NCI-H446 (cell line): ENCODE data around the gene ARX.

ENCODE experiments used
- DNase-seq, 2 experiments: peaks; one replicate each; lab custom pipeline; 2025; lab: John Stamatoyannopoulos, UW

Gene ARX

DNA sequence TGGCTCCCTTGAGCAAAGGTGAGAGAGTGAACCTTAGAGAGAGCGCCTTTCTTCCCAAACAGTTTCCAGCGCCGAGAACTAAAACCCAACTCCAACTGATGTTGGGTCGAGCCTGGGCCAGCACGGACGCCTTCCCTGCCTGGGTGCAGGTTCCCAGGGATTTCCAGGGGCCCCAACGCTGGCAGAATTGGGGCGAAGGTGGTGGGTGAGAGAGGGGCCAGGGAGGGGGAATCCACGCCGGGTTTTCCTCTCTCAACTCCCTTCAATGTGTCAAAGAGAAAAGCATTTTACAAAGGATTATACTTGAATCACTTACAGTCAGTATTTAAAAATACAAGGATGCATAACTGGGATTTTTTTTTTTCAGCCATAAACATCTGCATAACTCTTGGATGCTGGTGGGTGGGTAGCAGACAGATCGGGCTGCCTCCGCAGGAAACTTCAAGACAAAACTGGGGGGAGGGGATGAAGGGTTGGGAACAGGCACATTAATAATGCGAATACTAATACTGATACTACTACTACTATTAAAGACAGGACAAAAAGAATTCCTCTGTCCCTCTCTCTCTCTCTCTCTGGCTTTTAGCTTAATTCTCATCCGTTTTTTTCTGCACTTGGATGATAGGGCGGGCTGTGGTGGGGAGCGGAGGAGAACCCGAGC is 1.3 kb upstream of the ARX start:
- DNase-seq: no peak

DNA sequence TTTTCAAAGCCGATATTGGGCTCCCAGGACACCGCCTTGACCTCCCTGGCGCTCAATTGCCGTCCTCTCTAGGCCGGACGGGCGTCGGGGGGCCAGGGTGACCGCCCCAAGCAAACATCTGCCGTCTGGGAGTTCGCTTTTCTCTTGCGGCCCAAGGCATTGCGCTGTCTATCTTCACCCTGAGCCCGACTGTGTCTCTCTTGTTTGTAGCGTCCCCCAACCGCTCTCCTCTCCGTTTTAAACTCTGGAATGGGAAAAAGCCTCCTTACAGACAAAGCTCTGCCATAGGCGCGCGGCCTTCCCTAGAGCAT is 551 bp upstream of the ARX start:
- no peak for DNase-seq

DNA sequence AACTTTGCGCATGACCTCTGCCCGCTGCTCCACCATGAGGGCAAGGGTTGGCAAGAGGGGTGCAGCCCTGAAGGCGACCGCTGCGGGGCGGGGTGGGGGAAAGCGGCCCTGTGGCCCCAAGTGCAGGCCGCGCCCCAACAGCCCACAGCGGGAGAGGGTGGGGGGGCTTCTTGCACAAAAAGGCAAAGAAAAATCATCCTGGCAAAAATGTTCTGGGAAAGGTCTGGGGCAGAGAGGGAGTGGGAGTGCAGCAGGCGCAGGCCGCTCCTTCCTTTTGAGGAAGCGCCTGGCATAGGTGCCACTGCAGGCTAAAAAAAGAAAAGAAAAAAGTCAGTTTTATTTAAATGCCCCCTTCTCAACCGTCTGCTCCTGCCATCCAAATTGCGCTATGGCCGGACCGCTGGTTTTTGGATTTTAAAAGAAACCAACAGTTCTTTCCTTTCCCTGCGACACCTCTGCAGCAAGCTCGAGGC is 1.4 kb downstream of the ARX start:
- no peak for DNase-seq

DNA sequence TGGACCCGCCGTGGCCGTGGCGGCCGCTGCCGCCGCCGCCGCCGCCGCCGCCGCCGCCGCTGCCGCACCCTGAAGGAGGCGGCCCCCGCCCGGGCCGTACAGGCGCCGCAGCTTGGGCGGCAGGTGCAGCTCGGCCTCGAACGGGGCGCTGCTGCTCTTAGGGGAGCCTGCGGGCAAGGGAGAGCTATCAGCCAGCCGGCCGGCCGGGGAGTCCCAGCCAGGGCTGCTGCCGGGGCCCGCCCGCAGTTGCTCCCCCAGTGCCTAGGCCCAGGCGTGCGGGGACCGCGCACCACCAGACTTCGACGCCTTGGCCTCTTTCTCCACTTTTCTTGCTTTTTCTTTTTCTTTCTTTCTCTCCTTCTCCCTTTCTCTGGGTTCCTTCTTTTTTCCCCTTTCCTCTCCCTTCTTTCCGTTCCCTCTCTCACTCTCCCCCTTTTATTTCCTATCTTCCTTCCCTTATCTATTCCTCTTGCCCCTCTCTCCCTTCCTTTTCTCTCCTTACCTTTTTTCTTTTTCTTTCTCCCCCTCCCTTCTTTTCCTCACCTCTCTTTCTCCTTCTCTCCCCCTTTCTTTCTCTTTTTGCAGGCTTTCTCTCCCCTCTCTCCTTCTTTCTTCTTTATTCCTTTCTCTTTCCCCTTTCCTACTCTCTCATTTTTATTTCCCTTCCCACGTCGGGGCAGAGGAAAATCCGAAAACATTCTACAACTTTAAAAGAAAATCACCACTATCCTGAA is 2.0 kb downstream of the ARX start:
- DNase-seq: no peak

DNA sequence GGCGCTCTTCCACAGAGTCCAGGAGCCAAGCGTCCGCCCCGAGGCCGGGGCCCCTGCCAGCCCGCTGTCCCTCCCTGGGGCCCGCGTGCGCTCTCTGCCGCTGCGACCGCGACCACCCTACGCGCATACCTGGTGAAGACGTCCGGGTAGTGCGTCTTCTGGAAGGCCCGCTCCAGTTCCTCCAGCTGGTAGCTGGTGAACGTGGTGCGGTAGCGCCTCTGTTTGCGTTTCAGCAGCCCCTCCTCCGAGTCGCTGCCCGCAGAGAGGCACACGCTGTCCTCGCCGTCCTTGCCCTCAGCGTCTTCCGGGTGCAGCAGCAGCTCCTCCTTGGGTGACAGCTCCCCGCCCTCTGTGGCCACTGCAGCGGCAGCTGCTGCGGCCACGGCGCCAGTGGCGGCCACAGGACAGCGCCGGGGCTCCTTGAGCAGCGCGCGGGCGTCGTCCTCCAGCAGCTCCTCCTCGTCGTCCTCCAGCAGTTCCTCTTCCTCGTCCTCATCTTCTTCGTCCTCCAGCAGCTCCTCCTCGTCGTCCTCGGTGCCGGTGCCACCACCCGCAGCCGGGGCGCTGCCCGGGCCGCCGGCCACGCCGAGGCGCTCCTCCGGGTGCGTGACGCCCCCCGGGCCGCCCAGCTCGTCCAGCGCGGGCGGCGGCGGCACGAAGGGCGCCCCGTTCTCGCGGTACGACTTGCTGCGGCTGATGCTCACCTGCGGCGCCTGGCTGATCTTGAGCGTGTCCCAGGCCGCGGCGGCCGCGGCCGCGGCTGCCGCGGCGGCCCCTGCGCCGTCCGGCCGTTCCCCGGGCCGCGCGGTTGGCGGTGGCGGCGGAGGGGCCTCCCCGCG is 2.8 kb downstream of the ARX start:
- DNase-seq: no peak

DNA sequence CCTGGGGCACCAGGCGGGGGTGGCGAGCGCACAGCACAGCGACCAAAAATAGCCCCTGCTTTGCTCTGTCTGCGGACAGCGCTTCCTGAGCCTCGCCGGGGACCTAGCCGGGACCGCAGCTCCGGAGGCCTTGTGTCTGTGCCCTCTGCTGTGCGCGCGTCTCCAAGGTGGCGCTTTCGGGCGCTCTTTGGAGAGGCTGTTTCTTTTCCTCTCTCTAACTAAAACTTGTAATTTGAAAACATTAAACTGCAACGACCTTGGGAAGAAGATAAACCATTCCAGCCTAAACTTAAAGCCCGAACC is 3.4 kb downstream of the ARX start:
- DNase-seq: no peak

DNA sequence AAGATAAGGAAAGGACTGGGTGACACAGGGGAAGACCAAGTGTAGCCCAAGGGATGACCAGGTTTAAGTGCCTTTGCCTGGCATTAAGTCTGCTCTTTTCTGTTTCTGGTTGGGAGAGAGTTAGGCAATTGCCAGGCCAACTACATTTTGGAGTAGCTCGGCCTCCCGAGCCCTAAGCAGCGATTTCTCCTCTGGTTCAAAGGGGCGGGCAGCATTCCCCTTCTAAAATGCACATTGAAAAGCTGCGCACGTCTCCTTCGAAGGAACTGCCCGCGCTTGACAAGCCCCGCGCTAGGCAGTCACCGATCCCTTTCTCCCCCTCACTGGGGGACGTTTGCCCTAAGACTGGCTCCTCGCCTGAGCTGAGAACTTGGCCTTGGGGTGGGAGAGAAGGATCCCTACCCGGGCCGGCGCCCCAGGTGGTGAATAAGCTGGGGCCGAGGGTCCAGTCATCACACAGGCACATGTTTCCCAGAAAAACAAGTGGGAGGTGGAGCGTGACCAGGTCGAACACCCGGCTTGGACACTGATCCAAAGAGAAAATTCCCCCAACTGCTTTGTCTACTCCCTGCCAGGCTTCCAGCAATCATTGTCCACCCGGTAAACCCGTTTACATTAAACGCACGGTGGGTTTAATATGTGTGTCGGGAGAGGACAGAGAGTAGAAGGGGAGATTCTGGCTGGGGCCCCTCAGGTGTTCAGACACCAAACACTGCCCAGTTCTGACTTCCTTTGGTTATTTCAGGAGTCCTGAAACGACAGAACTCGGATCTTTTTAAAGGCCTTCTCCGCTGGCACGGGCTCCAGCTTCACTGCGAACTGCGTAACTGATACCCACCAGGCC is 4.0 kb downstream of the ARX start:
- no peak for DNase-seq

DNA sequence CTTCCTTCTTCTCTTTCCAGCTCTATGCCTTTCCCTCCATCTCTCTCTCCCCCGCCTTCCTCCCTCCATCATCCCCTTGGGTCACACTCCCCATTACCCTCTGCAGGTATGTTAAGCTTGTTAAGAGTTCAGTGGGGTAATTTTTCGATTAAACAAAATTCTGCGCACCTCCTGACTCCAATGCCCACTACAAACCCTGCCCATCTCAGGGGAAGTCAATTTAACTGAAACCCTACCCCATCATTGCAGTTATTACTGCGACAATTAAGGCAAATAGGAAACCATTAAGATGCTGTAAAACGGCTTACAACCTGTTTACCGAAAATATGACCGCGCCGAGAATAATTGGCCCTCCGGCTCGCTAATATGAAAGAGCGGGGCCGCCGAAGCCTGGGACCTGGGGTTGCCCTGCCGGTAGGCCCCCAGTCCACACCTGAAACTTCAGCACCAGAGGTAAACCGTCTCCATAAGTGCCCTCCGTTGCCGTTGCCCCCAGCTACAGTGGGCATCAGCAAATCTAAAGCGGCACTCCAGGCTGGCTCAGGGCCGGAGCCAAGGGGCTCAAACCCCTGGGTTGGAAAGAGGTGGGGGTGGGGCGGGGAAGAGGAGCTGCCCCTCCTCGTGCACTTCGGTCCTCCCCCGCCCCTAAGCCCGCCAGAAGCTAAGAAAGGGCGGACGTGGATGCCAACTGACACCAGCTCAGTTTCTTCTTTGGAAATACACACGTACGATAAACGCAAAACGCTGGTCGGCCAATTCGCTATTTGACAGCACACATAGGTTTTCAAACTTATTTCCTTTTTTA is 4.8 kb downstream of the ARX start:
- DNase-seq: no peak

DNA sequence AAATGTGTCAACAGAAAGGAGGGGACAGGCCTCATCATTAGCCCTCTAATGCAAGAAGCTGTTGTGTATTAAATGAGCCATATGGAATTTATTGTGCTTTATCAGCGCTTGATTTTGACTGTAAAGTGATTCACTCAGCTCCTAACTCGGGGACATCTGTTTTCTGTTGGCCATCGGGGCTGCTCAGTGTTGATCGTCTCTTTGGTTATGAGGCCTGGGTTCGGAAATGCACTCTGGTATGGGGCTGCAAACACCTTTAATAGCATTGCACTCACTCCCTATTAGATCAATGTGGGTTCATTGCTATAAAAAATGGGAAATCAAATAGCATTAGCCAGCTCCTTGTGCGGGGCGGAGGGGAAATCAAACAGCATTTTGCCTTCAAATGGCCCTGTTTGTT is 6.4 kb downstream of the ARX start:
- no peak for DNase-seq

DNA sequence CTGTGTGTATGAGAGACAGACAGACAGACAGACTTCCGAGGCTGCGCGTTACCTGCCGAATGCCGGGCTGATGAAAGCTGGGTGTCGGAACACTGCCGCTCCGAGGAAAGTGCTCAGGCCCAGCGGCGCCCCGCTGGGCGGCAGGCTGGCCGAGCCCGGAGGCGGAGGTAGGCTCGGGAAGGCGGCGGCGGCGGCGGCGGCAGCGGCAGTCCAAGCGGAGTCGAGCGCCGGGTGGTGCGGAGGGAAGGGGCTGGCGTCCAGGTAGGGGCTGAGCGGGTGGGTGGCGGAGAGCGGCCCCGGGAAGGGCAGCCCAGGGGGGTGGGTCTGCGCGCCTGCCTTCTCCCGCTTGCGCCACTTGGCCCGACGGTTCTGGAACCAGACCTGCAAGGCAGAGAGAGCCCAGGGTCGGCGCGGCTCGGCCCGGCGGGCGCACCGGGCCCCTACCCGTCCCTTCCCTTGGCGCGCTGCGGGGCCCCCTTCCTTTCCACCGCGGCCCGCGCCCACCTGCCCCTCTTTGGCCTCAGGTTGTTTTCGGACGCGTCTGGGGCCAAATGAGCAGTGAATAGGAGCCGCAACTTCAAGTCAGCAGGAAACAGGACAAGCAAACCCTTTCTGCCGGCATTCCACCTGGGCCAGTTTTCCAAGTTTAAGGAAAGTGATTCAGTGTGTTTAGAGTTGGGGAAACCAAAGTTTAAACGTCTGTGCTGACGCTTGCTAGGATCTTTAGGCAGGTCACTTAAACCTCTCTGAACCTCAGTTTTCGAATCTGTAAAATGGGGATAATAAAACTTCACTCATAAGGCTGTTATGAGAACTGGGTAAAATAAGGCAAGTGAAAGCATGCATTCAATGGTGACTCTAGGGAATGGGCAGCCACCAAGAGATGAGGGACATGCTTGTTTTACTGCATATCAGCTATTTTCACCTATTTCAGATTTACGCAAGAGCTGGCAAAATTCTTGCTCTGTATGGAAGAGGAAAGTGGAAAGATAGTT is 8.4 kb downstream of the ARX start:
- DNase-seq: no peak

DNA sequence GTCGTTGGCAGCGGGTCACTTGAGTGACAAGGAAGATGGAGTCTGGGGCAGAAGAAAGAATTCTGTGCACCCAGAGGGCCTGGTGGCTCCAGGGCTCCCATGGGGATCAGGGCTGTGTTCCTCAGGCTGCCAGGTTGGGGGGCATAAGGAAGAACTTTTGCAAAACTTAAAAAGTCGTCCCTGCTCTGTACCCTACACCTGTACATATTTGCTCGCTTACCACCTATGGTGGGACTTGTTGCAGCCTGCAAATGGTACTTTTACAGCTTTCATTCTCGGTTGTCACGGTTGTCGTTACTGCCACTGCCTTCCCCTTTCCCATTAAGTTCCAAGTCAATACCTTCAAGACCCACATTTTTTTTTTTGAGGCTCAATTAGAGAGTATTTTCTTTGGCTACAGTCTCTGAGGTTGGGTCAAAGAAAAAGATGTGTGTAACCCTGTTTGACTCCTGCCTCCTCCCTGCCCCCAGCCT is 9.1 kb downstream of the ARX start:
- DNase-seq: no peak

DNA sequence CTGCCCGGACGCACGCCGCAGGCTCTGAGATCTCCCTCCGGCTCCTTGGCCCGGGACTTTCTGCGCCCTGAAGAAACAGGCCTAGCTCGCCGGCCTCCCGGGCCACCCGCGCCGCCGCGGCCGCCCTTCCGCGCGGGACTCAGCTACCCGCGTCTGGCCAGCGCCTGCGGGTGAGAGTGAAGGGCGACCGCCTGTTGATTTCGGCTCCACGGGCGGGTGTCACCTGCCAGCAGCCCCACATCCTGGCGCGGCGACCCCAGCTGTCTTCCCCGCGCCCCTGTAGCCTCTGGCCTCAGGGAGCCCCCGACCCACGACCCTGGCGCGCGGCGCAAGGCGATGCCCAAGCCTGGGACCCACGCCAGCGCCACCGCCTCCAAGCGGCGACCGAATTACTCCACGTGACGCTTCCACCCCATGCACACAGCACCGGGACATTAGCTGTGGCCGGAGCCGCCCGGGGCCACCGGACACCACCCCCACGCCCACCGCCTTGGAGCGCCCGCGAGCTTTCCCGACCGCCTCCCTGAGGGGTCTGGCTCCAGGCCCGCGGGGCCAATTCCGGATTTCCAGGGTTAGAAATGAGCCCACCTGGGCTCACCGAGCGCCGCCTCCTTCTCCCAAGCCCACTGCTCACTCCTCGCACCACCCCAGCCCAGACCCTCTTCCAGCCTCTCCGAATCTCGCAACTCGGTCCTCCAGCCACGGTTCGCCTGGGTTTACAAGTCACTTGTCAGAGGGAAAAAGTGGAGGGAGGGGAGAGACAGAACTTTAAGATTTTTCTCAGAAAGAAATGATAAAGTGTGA is 10.2 kb downstream of the ARX start:
- no peak for DNase-seq

DNA sequence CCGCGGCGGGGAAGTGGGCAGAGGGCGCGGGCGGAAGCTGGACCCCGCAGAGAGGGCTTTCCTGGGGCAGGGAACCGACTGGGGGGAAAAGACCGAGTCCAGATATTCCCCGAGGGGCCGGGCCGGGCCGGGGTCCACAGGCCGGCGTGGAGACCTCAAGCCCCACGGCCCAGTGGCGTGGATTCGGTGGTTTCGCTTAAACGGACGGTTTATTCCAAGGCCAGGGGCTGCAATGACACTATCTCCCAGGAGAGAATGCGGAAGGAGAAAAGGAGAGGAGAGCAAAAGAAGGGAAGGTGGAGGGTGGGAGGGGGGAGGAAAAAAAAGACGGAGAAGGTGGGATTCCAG is 10.8 kb downstream of the ARX start:
- DNase-seq: no peak

DNA sequence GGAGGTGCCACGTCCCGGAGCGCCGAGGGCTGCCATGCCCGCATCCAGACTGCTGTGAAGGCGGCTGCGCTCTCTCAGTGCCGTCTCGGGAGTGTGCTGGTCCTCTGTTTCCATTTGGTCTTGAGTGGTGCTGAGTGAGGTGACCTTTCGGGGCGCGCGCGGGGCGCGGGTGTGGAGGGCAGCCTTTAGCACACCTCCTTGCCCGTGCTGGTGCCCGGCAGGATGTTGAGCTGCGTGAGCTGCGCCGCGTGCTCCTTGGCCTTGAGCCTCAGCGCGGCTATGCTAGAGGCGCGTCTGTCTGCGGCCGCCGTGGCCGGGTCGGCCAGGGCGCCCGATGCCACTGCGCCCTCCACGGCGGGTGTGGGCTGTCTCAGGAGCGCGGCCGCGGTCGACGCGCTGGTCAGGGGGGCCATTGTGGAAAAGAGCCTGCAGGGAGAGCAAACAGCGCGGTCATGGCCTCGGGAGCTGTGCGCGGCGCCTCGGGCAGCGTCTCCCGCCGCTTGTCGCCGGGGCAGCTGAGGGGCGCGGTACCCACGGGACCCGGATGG is 11.2 kb downstream of the ARX start:
- no peak for DNase-seq

DNA sequence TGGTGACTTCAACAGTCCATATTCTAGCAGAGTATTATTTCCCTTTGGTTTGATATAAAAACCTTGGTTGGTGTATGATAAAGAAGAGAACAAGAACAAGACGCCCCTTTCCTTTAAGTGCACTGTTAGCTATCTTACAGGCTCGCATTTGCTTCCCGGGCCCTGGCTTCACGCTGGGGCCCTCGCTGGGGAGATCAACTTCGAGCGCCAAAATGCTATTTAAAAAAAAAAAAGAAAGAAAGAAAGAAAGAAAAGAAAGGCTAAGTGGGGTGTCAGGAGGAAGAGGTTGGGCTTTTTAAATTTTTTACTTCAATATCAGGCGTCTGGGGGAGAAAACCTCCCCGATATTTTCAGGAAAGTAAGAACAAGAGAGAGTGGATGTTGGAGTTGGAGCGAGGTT is 11.7 kb downstream of the ARX start:
- DNase-seq: no peak

DNA sequence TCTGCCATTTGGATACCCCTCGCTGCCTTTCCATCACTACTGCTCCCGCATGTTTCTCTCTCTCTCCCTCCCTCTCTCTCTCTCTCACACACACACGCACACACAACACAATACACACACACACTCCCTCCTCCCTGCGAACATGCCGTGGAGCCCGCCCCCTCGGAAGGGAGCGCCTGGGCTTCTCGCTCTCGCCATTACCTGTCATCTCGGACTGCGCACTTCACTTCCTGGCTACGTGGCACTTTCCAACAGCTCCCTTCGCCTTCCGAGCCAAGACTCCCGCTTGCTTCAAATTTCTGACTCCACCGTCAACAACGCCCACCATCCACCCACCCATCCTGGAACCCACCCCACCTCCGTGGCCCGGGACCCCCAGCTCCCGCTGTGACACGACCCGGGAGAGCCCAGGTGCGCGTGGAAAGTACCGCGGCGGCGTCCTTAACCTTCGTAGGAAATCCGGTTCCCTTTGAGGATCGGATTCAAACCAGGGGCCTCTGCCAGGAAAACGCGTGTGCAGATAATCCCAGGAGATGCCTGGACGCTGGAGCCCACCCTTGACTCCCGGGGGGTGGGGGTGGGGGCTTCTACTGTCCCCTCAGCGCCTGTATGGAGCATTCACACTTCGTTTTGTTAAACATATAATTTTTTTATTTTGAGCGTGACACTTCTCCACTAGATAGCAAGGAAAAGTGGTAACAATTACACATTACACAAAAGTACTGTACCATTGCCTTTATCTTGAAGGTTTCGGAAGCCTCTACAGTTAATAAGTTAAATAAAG is 12.5 kb downstream of the ARX start:
- no peak for DNase-seq

DNA sequence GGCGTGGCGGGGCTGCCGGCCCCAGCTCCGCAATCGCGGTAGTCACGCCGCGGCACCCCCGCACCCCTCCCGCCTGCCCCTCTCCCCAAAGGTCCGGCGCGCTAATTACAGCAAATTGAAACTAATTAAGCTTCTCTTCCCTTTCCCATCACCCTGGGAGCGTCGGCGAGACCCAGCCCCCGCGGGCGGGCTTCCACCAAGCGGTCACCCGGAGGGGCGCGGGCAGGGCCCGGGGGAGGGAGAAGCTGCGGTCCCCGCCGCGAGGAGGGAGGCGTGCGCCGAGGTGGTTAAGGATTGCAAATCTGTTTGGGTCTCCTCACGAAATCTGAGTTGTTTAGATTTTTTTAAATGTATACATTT is 13.1 kb downstream of the ARX start:
- no peak for DNase-seq
